HG03575 (cell line): ENCODE results near the gene WIPI1.

ENCODE experiments used
- ATAC-seq: cut with Tn5 transposase; IDR thresholded peaks from one replicate; pipeline ENCODE4 v1.9.1; 2021; ENCODE audit not compliant: unreplicated experiment, insufficient number of reproducible peaks, low FRiP score; ENCODE audit errors: extremely low read depth

Gene WIPI1

GRCh38 chr17:68443972-68444464, 13.3 kb downstream of the WIPI1 start:
- no peak for ATAC-seq

GRCh38 chr17:68441070-68441770, 16.1 kb downstream of the WIPI1 start:
- ATAC-seq = no peak

DNA sequence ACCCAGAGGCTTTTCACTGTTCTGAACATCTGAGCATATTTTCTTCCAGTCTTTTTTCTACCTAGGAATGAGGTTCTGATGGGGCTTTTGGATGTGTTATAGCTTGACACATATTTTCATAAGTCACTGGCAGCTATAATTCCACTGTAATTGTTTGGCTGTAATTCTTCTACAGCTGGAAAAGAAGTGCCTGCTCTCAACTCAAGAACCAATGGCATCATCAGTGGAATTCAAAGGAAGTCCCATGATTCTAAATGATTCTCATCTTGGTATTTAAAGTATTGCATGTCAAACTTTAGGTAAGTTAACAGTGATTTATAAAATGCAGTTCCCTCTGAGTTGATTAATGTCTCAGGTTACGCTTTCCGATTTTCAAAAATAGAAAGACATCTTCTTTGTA, 16.8 kb downstream of the WIPI1 start:
- ATAC-seq = no peak

- ATAC-seq = no peak
These were observed 17.5 kb downstream of the WIPI1 start for GRCh38 chr17:68439656-68440290.

DNA sequence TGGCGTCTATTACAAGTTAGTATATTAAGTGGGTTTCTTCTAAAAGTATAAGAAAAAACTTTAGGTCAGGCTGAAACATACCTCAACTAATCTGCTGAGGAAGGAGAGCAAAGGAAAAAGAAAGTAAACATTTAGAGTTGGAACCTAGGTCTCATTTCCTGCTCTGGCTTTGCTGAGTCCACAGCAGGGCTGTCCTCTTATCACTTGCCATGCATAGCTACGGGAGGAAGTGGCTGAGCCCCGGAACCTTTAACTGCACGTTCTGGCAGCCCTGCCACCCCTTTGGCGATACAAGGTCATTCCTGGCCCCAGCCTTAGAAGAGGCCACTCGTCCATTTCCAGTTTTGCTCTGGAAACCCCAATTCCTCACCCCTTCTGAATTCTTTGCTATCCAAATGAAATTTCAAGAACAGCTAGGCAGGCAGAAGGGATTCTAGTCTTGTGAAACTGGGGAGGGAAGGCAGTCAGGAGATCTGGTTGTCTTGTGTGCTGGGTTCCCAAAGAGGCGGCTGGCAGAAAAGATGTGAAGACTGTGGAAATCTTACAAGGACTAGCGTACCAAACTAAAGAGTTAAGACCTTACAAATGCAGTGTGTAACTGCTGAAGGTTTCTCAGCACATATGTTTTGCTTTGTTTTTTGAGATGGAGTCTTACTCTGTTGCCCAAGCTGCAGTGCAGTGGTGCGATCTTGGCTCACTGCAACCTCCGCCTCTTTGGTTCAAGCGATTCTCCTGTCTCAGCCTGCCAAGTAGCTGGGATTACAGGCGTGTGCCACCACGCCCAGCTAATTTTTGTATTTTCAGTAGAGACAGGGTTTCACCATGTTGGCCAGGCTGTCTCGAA, 19.1 kb downstream of the WIPI1 start:
- peak; percentile 51 for ATAC-seq

GRCh38 chr17:68435876-68436842, 21.1 kb downstream of the WIPI1 start:
- no peak for ATAC-seq

DNA sequence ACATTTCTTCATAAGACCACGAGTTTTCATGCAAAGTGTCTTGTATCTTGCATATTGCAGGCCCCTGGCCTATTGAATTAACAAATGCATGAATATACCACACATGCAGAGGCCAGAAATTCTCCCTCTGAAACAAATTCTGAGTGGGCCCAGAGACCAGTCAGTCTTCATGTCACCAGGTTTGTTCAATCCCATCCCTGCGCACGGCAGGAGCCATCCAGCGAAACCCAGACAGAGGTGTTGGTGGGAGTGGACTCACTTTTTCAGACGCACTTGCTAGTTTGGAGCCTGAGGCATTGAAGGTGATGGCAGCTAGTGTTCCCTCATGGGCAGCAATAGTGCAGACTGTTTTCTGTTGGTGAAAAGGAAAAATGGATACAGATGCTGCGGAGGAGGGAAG, 21.9 kb downstream of the WIPI1 start:
- no peak for ATAC-seq

GRCh38 chr17:68433911-68434508, 23.3 kb downstream of the WIPI1 start:
- no peak for ATAC-seq

GRCh38 chr17:68433211-68433610, 24.1 kb downstream of the WIPI1 start:
- ATAC-seq = no peak

GRCh38 chr17:68432086-68432864, 25.0 kb downstream of the WIPI1 start:
- ATAC-seq = no peak

DNA sequence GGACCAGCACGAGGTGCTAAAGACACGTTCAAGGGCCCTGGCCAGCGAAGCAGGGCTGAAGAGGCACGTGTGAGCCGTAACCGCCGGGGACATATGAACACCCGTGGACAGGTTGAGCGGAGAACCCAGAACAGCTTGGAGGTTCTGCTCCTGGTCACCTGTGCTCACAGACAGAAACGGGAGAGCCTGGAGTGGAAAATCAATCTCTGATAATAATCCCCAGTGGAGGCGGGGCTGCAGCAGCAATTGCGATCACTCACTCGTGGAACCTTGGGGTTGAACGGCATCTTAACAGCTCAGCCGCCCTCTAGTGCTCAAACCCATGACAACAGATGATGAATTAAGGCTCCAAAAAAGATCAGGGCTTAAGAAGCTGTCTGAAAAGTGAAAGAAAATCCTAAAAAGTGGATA, 25.6 kb downstream of the WIPI1 start:
- no peak for ATAC-seq

- ATAC-seq = no peak
These were observed 26.2 kb downstream of the WIPI1 start for GRCh38 chr17:68431045-68431608.

- ATAC-seq = no peak
These were observed 27.4 kb downstream of the WIPI1 start for GRCh38 chr17:68429881-68430280.

- ATAC-seq = no peak
These were observed 28.7 kb downstream of the WIPI1 start for GRCh38 chr17:68428498-68429172.

GRCh38 chr17:68427575-68427974, 29.7 kb downstream of the WIPI1 start:
- ATAC-seq = no peak

DNA sequence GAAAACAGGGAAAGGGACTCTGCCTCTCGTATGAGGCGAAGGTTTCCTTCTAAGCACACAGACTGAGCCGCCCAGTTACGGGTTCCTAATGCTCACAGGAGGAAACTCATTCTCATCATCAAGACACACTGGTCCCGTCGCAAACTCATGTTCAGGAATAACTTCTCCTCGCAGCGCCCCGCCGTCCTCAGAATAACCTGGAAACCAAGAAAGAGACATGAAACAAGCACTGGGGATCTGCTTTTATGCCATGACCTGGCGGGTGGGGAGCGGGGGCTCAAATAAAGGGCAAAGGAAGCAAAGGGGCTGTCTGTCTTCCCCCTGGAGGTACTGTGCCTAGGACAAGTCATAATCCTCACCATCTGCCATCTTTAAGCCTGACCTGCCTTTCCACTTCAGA, 31.3 kb downstream of the WIPI1 start:
- no peak for ATAC-seq

GRCh38 chr17:68424861-68425260, 32.4 kb downstream of the WIPI1 start:
- ATAC-seq = no peak
